Activated T-helper 1 cell treated with Interleukin-2 at 50 U/mL for 16 hours (primary cell): ENCODE measurements around the gene KDM4D.
"Not testable (repeated sequence)": the region's sequence is repeated elsewhere in the genome, so short reads cannot be mapped to it uniquely, and the experiment has no call there.

Source experiments
- DNase-seq: peaks from one replicate; pipeline ENCODE4 v3.0.0-alpha.2; 2020; ENCODE audit warnings: low read depth

Gene KDM4D

DNA sequence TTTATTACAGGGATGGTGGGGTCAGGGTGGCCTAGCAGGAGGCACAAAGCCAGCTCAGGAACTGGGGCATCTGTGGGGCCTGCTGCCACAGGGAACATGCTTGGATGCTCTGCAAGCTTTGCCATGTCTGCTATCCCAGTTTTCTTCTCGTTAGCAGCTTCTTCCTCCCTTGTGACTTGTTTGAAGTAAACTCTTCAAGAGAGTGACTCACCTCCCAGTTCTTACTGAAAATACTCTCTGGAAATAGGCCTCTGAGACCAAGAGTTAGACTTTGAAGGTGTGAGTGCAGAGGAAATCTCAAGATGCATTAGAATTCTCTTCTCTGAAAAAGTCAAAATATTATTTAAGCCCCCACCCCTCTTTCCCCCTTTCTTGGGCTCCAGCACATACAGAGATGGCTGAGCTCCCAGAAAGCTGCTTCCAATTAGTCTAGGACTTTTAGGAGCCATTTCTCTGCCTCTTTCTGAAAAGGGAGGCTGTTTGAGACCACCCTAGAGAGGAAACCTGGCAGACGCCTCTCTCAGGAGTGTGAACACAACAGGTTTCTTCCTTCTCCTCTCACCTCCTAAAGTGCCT lies 15.3 kb upstream of the KDM4D start:
- DNase-seq, result no peak

DNA sequence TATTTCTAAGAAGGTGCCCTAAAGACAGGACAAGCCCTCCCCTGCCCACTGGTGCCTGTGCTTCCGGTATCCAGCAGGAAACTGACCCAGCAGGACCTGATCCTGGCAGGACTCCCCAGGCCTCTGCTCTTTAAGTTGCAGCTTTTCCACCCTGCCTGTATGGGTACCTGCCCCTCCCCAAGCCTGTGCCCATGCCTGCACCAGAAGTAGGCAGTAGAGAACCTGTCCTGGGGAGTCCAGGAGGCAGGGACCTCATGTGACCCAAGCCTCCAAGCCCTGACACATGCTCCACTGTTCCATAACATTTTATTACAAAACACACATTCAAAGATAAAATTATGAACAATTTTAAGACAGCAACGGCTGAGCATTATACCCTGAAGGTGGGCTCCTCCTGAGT lies 14.3 kb upstream of the KDM4D start:
- DNase-seq, result no peak

DNA sequence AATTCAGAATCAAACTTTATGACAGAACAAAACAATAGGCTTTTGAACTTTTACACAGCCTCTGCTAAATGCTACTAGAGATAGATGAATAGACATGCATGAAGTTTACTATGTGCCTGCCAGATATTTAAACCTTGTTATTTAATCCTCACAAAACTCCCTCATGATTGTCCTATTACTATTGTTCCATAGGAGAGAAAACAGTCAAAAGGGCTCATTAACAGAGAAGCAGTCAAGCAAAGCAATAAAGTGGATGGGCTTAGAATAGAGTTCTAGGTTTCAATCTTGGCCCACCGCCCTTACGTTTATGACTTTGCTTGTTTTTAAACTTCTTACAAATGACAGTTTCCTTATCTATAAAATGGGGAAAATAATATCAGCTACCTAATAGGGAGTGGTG lies 13.0 kb upstream of the KDM4D start:
- DNase-seq, result no peak

DNA sequence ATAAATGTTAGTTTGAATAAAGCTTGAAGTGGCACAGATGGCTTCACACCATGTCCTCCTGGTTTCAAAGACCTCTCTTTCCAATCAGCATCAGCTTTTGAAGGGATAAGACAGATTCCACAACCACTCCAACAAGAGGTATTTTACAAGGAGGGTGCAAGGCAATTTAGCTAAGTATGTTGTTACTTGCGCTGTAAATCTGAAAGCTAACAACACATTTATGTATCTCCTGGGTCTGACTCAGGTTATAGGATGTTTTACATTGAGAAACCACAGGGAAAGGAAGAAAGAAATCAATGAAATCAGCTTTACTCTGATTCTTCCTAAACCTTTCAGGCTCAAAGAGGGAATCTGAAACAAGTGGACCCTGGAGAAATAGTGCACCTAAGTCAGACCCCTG lies 12.3 kb upstream of the KDM4D start:
- no peak for DNase-seq

DNA sequence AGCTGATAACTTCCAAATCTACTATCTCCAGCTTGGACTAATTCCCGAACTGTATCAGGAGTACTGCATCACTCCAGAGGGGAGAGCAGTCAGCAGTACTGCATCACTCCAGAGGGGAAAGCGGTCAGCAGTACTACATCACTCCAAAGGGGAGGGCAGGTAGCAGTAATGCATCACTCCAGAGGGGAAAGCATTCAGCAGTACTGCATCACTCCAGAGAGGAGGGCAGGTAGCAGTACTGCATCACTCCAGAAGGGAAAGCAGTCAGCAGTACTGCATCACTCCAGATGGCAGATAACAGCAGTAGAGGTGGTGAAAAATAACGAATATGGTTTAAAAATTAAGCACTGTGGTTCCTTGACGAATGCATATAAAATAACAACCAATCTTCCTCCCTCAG lies 8.6 kb upstream of the KDM4D start:
- DNase-seq, result no peak

DNA sequence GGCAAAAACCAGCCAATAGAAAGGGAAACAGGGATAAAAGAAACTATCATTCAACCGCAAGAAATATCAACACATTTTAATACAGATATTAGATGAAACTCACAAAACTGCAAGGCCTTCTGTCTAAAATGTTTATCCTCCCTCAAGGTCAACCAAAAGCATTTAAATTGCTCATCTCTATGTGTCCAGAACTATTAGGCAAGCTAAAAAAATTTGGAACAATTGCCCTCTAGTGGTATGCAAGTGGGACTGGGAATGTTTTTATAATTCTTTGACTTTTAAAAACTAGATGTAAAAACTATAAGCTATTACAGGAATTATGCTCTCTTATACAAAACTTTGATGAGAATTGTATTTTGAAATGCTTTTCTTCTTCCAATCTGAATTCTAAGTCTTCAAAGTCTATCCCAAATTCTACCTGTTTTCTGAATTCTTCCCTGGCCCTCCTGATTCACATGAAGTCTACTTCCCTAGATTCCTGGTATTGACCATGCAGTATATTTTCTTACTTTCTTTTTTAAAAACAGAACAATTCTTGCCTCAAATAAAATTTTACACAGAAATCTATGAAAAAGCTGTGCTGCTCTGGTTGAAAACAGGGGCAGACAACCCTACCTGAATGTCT lies 5.1 kb upstream of the KDM4D start:
- DNase-seq, result no peak

DNA sequence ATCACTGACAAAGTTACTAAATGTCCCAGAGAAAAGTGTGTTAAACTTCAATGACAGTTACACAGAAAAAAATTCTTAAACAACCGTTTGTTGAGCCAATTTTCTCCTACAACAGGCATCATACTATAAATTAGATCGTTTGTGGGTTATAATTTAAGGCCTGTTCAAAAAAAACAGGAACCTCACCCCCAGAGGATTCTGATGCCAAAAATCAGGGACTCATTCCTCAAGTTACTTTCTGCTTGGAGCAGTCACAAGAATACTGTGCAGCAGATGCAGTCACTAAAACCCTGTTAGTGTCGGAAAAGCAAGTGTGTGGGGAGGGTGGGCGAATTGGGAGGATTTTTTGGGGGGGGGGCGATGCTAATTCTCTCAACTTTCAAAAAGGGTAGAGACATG lies 810 bp upstream of the KDM4D start:
- no peak for DNase-seq

DNA sequence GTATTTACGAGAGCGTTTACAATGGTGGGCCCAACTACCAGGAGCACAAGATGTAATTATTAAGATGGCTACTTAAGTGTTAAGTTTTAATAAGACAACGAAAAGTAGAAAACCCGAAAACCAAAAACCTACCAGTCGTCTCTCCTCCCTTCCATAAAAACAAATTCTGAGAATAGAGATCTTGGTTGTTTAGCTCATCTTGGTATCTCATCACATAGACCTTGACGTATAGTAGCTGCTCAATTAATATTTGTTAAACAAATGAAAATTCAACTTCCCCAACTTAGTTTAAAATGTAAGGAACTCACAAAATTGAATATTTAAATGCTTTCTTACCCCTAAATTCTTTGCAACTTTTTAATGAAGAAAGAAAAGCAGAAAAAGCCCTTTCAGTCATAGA lies 669 bp downstream of the KDM4D start:
- DNase-seq, result no peak

DNA sequence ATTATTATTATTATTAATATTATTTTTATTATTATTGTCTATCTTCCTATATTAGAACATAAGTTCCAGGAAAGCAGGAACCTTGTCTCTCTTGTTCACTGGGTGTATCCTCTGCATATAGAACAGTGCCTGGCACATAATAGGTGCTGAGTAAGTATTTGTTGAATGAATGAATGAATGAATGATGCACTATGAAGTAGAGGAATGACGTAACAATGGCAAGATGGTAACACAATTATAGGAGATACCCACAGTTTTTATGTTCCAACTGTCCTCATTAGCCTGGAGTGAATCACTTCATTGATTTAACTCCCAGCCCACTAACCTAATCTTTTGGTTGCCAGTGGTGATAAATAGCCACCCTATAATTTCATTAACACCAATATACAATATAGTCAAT lies 2.1 kb downstream of the KDM4D start:
- no peak for DNase-seq

DNA sequence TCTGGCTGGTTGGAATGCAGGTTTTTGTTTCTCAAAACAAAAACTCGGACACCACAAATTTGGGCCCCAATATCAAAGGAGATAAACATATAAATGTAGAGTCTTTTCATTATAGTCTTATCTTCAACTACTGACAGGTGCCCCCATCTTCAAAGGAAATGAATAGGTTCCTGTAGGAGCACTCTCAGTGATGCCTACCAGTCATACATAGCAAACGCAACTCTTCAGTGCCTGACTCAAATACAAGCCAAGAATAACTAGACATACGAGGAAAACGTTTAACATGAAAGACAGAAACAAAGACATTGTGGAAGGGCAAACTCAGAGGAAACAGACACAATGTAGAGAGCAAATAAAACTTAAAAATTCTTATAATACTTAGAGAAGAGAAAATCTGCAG lies 13.9 kb downstream of the KDM4D start:
- no peak for DNase-seq

DNA sequence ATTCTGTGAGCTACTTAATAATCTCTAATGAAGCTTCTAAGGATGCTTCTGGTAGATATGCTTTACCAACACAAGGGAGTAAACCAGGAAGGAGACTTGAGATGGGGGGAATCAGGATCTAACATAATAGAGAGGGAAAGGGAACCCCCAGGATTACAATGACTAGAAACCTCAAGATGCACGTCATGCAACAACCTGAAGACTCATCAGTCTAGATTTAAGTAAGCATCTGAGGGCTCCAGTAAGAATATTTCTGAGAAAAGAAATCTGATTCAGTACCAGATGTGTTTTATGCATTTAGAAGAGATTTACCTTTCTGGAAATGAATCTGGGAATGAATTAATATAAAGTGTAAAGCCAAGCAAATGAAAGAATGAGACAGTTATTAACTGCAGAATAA lies 15.2 kb downstream of the KDM4D start:
- DNase-seq, result no peak

DNA sequence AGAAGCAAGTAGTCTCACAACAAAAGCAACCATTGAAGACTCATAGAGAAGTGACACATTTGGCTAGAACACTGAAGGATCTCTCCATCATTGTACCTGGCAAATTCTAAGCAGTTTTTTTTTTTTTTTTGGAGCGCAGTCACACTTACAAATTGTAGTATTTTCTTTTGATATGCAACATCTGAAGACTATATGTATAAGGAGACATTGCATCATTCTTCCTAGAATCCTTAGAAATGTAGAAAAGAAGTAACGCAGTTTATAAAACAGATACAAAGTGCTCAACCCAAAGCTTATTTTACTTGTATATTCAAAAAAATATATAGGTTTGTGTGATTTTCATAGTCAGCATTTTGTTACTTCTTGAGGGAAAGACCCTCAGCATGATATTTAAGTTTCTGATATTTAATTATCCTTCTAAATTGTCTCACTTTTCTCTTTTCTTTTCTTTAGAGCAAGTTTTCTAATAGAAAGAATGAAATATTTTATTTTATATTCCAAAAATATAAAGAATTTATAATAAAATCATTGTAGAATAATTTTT lies 20.0 kb downstream of the KDM4D start:
- DNase-seq, result no peak

DNA sequence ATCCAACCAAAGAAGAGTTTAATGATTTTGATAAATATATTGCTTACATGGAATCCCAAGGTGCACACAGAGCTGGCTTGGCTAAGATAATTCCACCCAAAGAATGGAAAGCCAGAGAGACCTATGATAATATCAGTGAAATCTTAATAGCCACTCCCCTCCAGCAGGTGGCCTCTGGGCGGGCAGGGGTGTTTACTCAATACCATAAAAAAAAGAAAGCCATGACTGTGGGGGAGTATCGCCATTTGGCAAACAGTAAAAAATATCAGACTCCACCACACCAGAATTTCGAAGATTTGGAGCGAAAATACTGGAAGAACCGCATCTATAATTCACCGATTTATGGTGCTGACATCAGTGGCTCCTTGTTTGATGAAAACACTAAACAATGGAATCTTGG lies 23.9 kb downstream of the KDM4D start:
- DNase-seq, result no peak

DNA sequence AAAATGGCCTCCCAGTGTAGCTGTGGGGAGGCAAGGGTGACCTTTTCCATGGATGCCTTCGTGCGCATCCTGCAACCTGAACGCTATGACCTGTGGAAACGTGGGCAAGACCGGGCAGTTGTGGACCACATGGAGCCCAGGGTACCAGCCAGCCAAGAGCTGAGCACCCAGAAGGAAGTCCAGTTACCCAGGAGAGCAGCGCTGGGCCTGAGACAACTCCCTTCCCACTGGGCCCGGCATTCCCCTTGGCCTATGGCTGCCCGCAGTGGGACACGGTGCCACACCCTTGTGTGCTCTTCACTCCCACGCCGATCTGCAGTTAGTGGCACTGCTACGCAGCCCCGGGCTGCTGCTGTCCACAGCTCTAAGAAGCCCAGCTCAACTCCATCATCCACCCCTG lies 24.8 kb downstream of the KDM4D start:
- DNase-seq, result no peak

DNA sequence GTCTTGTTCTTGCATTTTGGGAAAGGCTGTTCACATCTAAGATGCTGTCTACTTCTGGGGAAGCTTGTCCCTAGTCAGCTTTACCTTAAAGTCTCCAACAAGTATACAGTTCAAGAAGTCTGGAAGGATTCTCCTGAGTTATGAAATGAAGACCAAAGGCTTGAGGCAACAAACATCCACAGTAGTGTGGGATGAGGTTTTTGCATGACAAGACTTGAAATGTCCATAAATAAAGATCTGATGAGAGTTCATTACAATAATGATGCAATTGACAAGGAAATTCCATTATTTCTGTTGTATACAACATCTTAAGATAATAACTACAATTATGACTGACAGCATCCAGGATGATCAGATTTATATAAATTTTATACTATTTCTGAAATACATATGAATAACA lies 30.2 kb downstream of the KDM4D start:
- no peak for DNase-seq

DNA sequence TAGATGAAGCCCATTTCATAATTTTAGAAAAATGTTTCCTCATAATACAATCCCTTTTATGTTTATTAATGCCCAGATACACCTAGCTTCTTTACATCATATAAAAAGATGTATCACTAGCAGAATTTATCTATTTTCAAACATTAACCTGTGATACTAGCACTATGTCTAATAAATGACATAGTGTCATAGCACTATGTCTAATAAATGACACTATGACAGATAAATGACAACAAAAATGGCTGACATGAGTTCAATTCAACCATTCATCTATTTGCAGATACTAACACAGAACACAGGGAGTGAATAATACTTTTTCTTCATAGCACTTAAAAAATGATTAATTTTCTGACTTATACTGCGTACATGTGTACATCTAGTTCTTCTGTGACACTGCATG lies 32.1 kb downstream of the KDM4D start:
- DNase-seq, result no peak

DNA sequence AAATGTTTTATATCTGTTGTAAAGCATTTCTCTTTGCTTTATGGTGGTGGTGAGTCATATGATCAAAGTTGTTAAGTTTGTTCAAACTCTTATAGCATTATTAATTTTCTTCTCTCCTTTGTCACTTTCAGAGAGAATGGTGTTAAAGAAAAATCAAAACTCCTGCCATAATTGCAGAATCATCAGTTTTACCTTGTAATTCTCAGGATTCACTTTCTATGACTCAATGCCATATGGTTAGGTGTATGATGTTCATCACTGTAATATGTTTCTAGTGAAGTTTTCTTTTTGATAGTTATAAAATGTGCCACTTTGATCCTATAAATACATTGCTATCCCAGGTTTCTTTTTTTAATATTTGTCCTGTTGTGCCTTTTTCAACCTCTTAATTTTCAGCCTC lies 37.9 kb downstream of the KDM4D start:
- DNase-seq, result no peak

DNA sequence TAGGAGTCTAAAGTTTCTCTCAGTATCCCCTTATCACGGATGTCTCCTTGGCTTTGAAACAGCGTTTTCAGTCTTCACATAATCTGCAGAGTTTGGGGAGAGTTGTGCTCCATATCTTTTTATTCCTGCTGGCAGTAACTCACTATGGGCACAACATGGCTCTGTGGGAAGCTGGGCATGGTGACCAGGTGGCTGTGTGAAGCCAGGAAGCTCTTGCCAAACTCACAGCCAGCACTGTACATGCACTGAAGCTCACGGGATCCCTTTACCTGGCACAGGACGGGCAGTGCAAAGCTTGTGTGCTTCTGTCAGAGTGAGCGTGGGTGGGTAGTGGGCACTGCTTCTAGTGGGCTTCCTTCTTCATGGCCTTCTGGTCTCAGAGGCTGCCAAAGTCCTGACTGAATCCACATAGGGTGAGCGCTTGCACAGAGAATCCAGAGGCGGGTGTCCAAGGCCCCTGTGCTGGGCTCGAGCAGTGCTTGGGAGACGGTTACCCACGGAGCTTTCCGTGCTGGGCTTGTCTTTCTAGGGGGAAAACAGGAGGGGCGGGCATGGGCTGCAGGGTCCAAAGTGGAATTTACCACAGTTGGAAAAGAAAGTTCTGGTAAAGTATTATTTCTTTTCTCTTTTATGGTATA lies 40.8 kb downstream of the KDM4D start:
- DNase-seq, result no peak

DNA sequence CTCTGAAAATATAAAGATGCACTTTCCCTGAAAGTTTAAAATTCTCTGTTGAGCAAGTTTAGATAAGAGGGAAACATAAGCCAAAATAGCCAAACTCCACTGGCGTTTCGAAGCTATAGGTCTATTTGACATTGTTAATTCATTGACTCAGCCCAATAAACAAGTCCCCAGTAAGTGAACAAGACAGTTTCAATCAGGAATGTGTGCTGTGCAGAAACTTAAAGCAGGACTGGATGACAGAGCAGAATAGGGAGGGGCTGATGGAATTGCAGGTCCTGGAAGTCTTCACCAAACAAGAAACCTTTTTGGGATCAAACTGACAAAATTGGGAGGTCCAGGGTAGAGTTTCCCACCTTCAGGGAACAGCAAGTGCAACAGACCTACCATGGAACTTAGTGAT lies 42.6 kb downstream of the KDM4D start:
- DNase-seq, result no peak

DNA sequence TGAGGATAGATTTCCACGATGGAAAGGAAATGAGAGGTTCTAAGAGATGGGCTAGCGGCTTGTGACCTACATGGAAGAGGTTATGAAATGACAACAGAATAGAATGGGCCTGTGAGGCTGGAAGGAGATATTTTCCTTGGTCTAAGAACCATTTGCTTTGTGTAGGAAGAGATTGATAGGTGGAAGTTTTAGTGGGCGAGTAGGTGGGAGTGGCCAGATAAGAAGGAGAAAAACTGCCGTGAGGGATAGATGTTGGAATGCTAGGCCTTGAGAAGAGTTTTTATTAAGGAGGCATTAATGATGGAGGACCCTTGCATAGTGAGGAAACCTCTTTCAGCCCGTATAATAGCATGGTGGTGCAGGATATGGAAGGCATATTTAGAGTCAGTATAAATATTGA lies 48.0 kb downstream of the KDM4D start:
- not testable (repeated sequence) for DNase-seq

DNA sequence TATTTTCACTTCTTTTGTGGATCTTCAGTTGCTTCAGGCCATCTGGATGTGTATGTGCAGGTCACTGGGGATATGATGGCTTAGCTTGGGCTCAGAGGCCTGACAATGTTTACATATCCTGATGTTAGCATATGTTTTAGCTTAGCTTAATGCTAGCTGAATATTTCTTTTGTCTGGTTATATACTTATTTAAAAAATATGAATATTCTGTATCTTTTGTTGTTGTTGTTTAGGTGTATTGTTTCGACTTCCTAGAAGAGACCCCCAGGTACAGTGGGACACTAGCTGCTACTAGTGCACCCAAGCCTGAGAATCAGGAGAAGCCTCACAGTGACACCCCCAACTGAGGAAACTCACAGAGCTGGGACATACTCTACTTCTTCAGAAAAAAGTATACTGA lies 51.4 kb downstream of the KDM4D start, which contains the start of gene KDM4E:
Gene KDM4E (plus strand): TSS at position 301 of the 400 bp plus-strand sequence. CDS start 300 bp downstream, outside the sequence.
- no peak for DNase-seq

DNA sequence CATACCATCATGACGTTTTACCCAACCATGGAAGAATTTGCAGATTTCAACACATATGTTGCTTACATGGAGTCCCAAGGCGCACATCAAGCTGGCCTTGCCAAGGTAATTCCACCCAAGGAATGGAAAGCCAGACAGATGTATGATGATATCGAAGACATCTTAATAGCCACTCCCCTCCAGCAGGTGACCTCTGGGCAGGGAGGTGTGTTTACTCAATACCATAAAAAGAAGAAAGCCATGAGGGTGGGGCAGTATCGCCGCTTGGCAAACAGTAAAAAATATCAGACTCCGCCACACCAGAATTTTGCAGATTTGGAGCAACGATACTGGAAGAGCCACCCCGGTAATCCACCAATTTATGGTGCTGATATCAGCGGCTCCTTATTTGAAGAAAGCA lies 52.1 kb downstream of the KDM4D start:
- DNase-seq, result not testable (repeated sequence)

DNA sequence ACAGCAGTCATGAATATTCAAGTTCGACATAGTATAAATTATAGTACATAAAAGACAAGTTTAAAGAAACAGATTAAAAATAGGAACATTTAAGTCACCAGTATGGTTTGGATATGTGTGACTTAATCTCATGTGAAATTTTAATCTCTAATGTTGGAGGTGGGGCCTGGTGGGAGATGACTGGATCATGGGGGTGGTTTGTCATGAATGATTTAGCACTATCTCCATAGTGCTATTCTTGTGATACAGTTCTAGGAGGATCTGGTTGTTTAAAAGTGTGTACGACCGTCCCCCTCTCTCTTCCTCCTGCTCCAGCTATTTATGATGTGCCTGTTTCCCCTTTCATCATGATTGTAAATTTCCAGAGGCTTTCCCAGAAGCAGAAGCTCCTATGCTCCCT lies 54.8 kb downstream of the KDM4D start:
- no peak for DNase-seq

DNA sequence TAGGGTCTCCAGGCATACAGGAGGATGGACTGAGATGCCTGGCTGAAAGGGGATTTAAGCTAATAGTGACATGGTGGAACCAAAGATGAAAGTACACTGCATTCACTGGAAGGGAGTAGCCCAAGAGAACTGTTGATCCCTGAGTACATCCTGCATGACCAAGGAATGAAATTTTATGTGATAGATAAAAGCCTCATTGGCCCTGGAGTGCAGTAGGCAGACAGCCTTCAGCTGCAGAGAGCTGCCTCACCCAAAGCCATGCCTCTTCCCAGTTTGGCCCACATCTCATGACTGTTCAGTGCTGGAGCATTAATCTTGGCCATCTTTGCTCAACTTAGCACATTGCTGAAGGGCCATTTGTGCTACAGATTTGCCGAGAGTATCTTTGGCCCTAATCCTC lies 59.5 kb downstream of the KDM4D start:
- no peak for DNase-seq
